ENCODE results near the gene TMCC1.
"Not testable (repeated sequence)": the region's sequence is repeated elsewhere in the genome, so short reads cannot be mapped to it uniquely, and the experiment has no call there.

TMCC1 gene

GRCh38 chr3:129893581-129894070 is at the start of gene TMCC1:
TMCC1 (minus strand) TSS chr3:129893711.
- H3K4me3 ChIP-seq (ENCODE audit: low read depth, low read length), result peak within 1 kb of the TSS; percentile 88
- peak; percentile 34 for DNase-seq (ENCODE audit: low read depth)

GRCh38 chr3:129943020-129943419 is 49.5 kb upstream of the TMCC1 start:
- no peak for DNase-seq (ENCODE audit: low read depth)
- H3K4me3 ChIP-seq (ENCODE audit: low read depth, low read length), result no peak overlapping the region

- H3K4me3 ChIP-seq (ENCODE audit: low read depth, low read length), result no peak overlapping the region
- DNase-seq (ENCODE audit: low read depth), result no peak
These were observed 48.8 kb upstream of the TMCC1 start for GRCh38 chr3:129942296-129942695.

- DNase-seq (ENCODE audit: low read depth), result no peak
- H3K4me3 ChIP-seq (ENCODE audit: low read depth, low read length), result no peak overlapping the region
These were observed 46.6 kb upstream of the TMCC1 start for GRCh38 chr3:129940086-129940485.

- H3K4me3 ChIP-seq (ENCODE audit: low read depth, low read length), result no peak overlapping the region
- DNase-seq (ENCODE audit: low read depth), result no peak
These were observed 44.8 kb upstream of the TMCC1 start for GRCh38 chr3:129938140-129938930.

GRCh38 chr3:129937717-129938116 is 44.2 kb upstream of the TMCC1 start:
- no peak overlapping the region for H3K4me3 ChIP-seq (ENCODE audit: low read depth, low read length)
- DNase-seq (ENCODE audit: low read depth), result no peak

GRCh38 chr3:129936757-129937156 is 43.2 kb upstream of the TMCC1 start:
- DNase-seq (ENCODE audit: low read depth), result peak; percentile 21
- H3K4me3 ChIP-seq (ENCODE audit: low read depth, low read length), result peak overlapping the region; percentile 21

- DNase-seq (ENCODE audit: low read depth), result no peak
These were observed 41.0 kb upstream of the TMCC1 start for GRCh38 chr3:129934234-129935123.

GRCh38 chr3:129933471-129933870 is 40.0 kb upstream of the TMCC1 start:
- no peak overlapping the region for H3K4me3 ChIP-seq (ENCODE audit: low read depth, low read length)
- DNase-seq (ENCODE audit: low read depth), result no peak

More at GRCh38 chr3:129934234-129935123, 41.0 kb upstream of the TMCC1 start:
- H3K4me3 ChIP-seq (ENCODE audit: low read depth, low read length), result no peak overlapping the region

- no peak overlapping the region for H3K4me3 ChIP-seq (ENCODE audit: low read depth, low read length)
- no peak for DNase-seq (ENCODE audit: low read depth)
These were observed 35.9 kb upstream of the TMCC1 start for GRCh38 chr3:129929383-129929782.

- DNase-seq (ENCODE audit: low read depth), result no peak
- no peak overlapping the region for H3K4me3 ChIP-seq (ENCODE audit: low read depth, low read length)
These were observed 33.6 kb upstream of the TMCC1 start for GRCh38 chr3:129927072-129927471.

- no peak for DNase-seq (ENCODE audit: low read depth)
- H3K4me3 ChIP-seq (ENCODE audit: low read depth, low read length), result no peak overlapping the region
These were observed 26.3 kb upstream of the TMCC1 start for GRCh38 chr3:129919806-129920205.

GRCh38 chr3:129919357-129919756 is 25.8 kb upstream of the TMCC1 start:
- DNase-seq (ENCODE audit: low read depth), result no peak

GRCh38 chr3:129918461-129918860 is 24.9 kb upstream of the TMCC1 start:
- DNase-seq (ENCODE audit: low read depth), result no peak
- H3K4me3 ChIP-seq (ENCODE audit: low read depth, low read length), result no peak overlapping the region

More at GRCh38 chr3:129919357-129919756, 25.8 kb upstream of the TMCC1 start:
- no peak overlapping the region for H3K4me3 ChIP-seq (ENCODE audit: low read depth, low read length)

- no peak overlapping the region for H3K4me3 ChIP-seq (ENCODE audit: low read depth, low read length)
- DNase-seq (ENCODE audit: low read depth), result no peak
These were observed 24.0 kb upstream of the TMCC1 start for GRCh38 chr3:129917423-129918007.

GRCh38 chr3:129913618-129914017 is 20.1 kb upstream of the TMCC1 start:
- no peak overlapping the region for H3K4me3 ChIP-seq (ENCODE audit: low read depth, low read length)
- DNase-seq (ENCODE audit: low read depth), result no peak

- DNase-seq (ENCODE audit: low read depth), result no peak
- H3K4me3 ChIP-seq (ENCODE audit: low read depth, low read length), result no peak overlapping the region
These were observed 17.9 kb upstream of the TMCC1 start for GRCh38 chr3:129911261-129911861.

- H3K4me3 ChIP-seq (ENCODE audit: low read depth, low read length); DNase-seq (ENCODE audit: low read depth): not testable (repeated sequence)
These were observed 15.7 kb upstream of the TMCC1 start for GRCh38 chr3:129909235-129909634.

GRCh38 chr3:129908417-129908816 is 14.9 kb upstream of the TMCC1 start:
- DNase-seq (ENCODE audit: low read depth), result no peak
- no peak overlapping the region for H3K4me3 ChIP-seq (ENCODE audit: low read depth, low read length)
